ENCODE data around the gene FGF11. TPM values are rescaled to one million over a fixed set of nuclear protein-coding genes. Genes with fewer than 3 reads are reported as not detected.

The FGF11 gene
- polyA plus RNA-seq, 1 of the 3 experiments (the other 2 are of a cell fraction): 1.9 TPM

DNA sequence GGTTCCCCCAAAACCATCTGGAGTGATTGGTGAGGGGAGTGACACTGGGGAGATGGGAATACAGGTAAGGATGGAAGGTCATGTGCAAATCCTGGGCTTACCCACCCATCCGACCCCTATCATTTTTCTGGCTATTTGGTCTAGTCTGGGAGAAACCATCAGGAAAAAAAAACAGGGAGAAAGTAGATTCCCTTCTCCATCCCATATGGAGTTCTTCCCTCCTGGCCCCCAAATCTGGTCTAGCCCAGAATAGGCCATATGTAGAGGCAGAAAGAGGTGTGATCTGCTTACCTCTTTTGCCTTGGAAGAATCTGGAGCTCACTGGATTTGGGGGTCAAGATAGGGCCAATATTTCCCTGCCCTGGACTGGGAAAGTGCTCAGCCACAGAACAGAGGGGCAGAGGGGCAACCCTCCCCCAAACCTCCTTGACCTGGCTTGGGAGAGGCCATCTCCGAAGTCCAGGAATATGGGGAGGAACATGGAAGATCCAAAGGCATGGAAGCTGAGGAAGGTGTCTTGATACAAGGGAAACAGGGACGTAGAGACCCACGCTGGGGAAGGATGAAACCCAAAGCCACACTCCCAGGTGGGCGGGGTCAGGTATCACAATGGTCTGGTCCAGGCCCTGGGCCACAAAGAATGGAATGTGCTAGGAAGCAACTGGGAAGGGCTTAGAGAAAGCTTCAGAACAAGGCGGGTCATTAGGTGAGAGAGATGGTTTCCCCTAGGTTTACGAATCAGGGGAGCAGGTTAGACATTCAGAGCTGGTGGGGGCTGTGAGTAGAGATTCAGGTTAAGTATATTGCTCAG, 21.7 kb downstream of the FGF11 start:
- peaks cover 0 to 29% of the 10 kb centered on the region in 2 experiments for H3K36me3 ChIP-seq (replicated peaks in 1 of 2; ENCODE audit: control insufficient read depth in 1 of 2, insufficient read depth in 2 of 2, low read length in 1 of 2)
- no peak overlapping the region for H3K9ac ChIP-seq
- H3K4me1 ChIP-seq (ENCODE audit: control insufficient read depth in 1 of 2, insufficient read depth in 2 of 2, low read depth in 1 of 2, low read length in 1 of 2): peaks cover 0 to 4% of the 10 kb centered on the region in 2 experiments; a peak in 1 of 4 replicates
- POLR2A ChIA-PET: interaction anchor here (0.6 kb wide), 1 partner anchor 344 kb away, joined by 3 read pairs; no protein-coding TSS in a partner anchor
- H3K27me3 ChIP-seq (ENCODE audit: insufficient read depth): no peaks in the 10 kb centered on the region
- peaks cover 26% of the 10 kb centered on the region for H3F3A ChIP-seq (replicated peaks; ENCODE audit: insufficient read depth)
- no peak overlapping the region for H2AFZ ChIP-seq (ENCODE audit: low read depth)
- CTCF ChIA-PET: interaction anchor here (0.9 kb wide), 1 partner anchor 99 kb away, joined by 3 read pairs; no protein-coding TSS in a partner anchor
- no peak for TF ChIP-seq SMC3 (IDR thresholded peaks at IDR 0.05; ENCODE audit: low read depth, low read length)
- no peak for TF ChIP-seq RAD21 (IDR thresholded peaks at IDR 0.05; ENCODE audit: low read length)
- TF ChIP-seq JUND (IDR thresholded peaks at IDR 0.05): no peak
- no peak for TF ChIP-seq ZBTB33 (IDR thresholded peaks at IDR 0.05; ENCODE audit: borderline replicate concordance, low read depth)
- TF ChIP-seq, protein P1, sequence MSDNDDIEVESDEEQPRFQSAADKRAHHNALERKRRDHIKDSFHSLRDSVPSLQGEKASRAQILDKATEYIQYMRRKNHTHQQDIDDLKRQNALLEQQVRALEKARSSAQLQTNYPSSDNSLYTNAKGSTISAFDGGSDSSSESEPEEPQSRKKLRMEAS (IDR thresholded peaks at IDR 0.05; ENCODE audit: low read depth): no peak
- TF ChIP-seq IRF3 (IDR thresholded peaks at IDR 0.05; ENCODE audit: low read depth, low read length): no peak
- TF ChIP-seq ELF1 (IDR thresholded peaks at IDR 0.05): no peak
- TF ChIP-seq GATA2 (CRISPR knock-in tag; IDR thresholded peaks at IDR 0.05): no peak
- TF ChIP-seq EZH2phosphoT487 (IDR thresholded peaks at IDR 0.05; ENCODE audit: borderline replicate concordance, low read depth): no peak
- no peak for TF ChIP-seq EP300 (IDR thresholded peaks at IDR 0.05; ENCODE audit: borderline replicate concordance in 1 of 2, low read depth in 1 of 2, low read length in 1 of 2)
- TF ChIP-seq, protein P2, sequence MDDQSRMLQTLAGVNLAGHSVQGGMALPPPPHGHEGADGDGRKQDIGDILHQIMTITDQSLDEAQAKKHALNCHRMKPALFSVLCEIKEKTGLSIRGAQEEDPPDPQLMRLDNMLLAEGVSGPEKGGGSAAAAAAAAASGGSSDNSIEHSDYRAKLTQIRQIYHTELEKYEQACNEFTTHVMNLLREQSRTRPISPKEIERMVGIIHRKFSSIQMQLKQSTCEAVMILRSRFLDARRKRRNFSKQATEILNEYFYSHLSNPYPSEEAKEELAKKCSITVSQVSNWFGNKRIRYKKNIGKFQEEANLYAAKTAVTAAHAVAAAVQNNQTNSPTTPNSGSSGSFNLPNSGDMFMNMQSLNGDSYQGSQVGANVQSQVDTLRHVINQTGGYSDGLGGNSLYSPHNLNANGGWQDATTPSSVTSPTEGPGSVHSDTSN (IDR thresholded peaks at IDR 0.05): no peak
- no peak for TF ChIP-seq FOSL2 (IDR thresholded peaks at IDR 0.05; ENCODE audit: borderline replicate concordance, low read depth)
- no peak overlapping the region for H3K27ac ChIP-seq (ENCODE audit: low read depth in 2 of 2, low read length in 1 of 2)
- H3K79me2 ChIP-seq (ENCODE audit: insufficient read depth): peaks cover 13% of the 10 kb centered on the region; the same call in 1 of the 2 replicates
- no peaks in the 10 kb centered on the region for H4K20me1 ChIP-seq (ENCODE audit: insufficient read depth)
- no peak for DNase-seq
- H3K9me3 ChIP-seq: no peaks in the 10 kb centered on the region
- no peak overlapping the region for H3K4me2 ChIP-seq
- no peaks in the 10 kb centered on the region for H3K9me2 ChIP-seq
- H3K4me3 ChIP-seq (ENCODE audit: low read depth in 2 of 2, low read length in 1 of 2): no peak overlapping the region
- whole genome bisulfite sequencing (ENCODE audit: low lambda C conversion rate): 94% methylated on average over 7 of the region's 7 CpGs

Data from SK-N-SH (cell line).